H1 (cell line): ENCODE results near the gene SRSF12. TPM values are rescaled to one million over a fixed set of nuclear protein-coding genes. Genes with fewer than 3 reads are reported as not detected.

ENCODE experiments used
- CTCF ChIA-PET: fragments of 300-600 bp; sonication (Branson Sonifier 250); formaldehyde crosslinking; loops from one replicate; lab custom pipeline; 2021; ENCODE audit not compliant: partially characterized antibody; lab: Charles Lee
- POLR2A ChIA-PET: fragments of 300-600 bp; sonication (Branson Sonifier 250); formaldehyde crosslinking; loops from one replicate; lab custom pipeline; 2021; ENCODE audit warnings: inconsistent platforms; ENCODE audit not compliant: partially characterized antibody; lab: Charles Lee
- DNase-seq, 2 experiments: peaks; one replicate each; pipeline versions ENCODE4 v3.0.0 to v3.0.0-alpha.2; 2010 to 2022; ENCODE audit warnings: low spot score in 2 of 2, low read depth in 1 of 2, mixed read lengths in 1 of 2
- FAIRE-seq: peaks from 2 replicates; lab custom pipeline; 2011; peaks lifted over from hg19 to GRCh38; lab: Jason Lieb, UNC
- H2AFZ ChIP-seq: 2 replicates; pipeline ENCODE4 v1.8.1; 2012; ENCODE audit warnings: low read length, inconsistent platforms
- H2AK5ac ChIP-seq: 2 replicates; pipeline ENCODE4 v1.6.1; 2013; ENCODE audit warnings: low read depth, low read length
- H2BK120ac ChIP-seq: replicated peaks from 2 replicates; pipeline ENCODE3; 2013; ENCODE audit warnings: low read depth, low read length, inconsistent platforms
- H2BK12ac ChIP-seq: 2 replicates; pipeline ENCODE4 v1.6.1; 2013; ENCODE audit warnings: low read depth, low read length
- H2BK15ac ChIP-seq: 2 replicates; pipeline ENCODE4 v1.6.1; 2013; ENCODE audit warnings: low read length
- H2BK20ac ChIP-seq: 2 replicates; pipeline ENCODE4 v1.6.1; 2013; ENCODE audit warnings: low read length
- H2BK5ac ChIP-seq: 2 replicates; pipeline ENCODE4 v1.6.1; 2013; ENCODE audit warnings: low read depth, low read length
- H3K14ac ChIP-seq: 2 replicates; pipeline ENCODE4 v1.6.1; 2013; ENCODE audit warnings: inconsistent platforms; ENCODE audit not compliant: insufficient read length
- H3K18ac ChIP-seq: 2 replicates; pipeline ENCODE4 v1.6.1; 2013; ENCODE audit warnings: low read length; ENCODE audit errors: extremely low read depth
- H3K23ac ChIP-seq: 2 replicates; pipeline ENCODE4 v1.6.1; 2013; ENCODE audit warnings: inconsistent platforms; ENCODE audit not compliant: insufficient read length
- H3K23me2 ChIP-seq: 2 replicates; pipeline ENCODE4 v1.6.1; 2013; ENCODE audit warnings: low read depth, low read length
- H3K27ac ChIP-seq: 2 replicates; pipeline ENCODE4 v1.6.1; 2011; ENCODE audit warnings: low read depth, low read length, inconsistent platforms
- H3K27me3 ChIP-seq, 4 experiments: replicated peaks in 1 of 4; 1 replicate in 1 of 4; 2 replicates in 3 of 4; pipeline versions ENCODE4 v1.6.1 to v1.8.1; 2011 to 2013; ENCODE audit warnings: low read length in 3 of 4, mild to moderate bottlenecking in 3 of 4, inconsistent platforms in 2 of 4, mixed read lengths in 2 of 4, moderate library complexity in 1 of 4; ENCODE audit not compliant: control insufficient read depth in 3 of 4, insufficient read depth in 3 of 4; ENCODE audit errors: extremely low read depth in 1 of 4
- H3K36me3 ChIP-seq, 4 experiments: 2 replicates each; pipeline versions ENCODE4 v1.6.1 to v1.8.1; 2011 to 2013; ENCODE audit warnings: mild to moderate bottlenecking in 4 of 4, low read length in 3 of 4, moderate library complexity in 2 of 4, control low read depth in 1 of 4, inconsistent platforms in 1 of 4; ENCODE audit not compliant: insufficient read depth in 4 of 4, control insufficient read depth in 2 of 4
- H3K4ac ChIP-seq: replicated peaks from 2 replicates; pipeline ENCODE3; 2013; ENCODE audit warnings: low read length, low read depth, mixed read lengths, inconsistent platforms; ENCODE audit not compliant: insufficient read length
- H3K4me1 ChIP-seq, 4 experiments: replicated peaks in 1 of 4; 1 replicate in 1 of 4; 2 replicates in 3 of 4; pipeline versions ENCODE4 v1.6.1 to v1.8.1; 2011 to 2013; ENCODE audit warnings: low read length in 3 of 4, inconsistent platforms in 2 of 4, mixed read lengths in 1 of 4; ENCODE audit not compliant: insufficient read depth in 4 of 4, control insufficient read depth in 3 of 4
- H3K4me2 ChIP-seq, 2 experiments: 2 replicates each; pipeline versions ENCODE4 v1.6.1 to v1.8.1; 2011 to 2013; ENCODE audit warnings: low read depth in 2 of 2, low read length in 2 of 2, control low read depth in 1 of 2, inconsistent platforms in 1 of 2, mild to moderate bottlenecking in 1 of 2; ENCODE audit not compliant: insufficient read depth in 1 of 2
- H3K4me3 ChIP-seq, 4 experiments: fragments of 200-600, 300-600 bp in 1 of 4; sonication (generic), shearing (Covaris generic), sonication (Bioruptor Twin) in 1 of 4; 2 replicates each; pipeline versions ENCODE4 v1.5.1 to v1.8.1; 2011 to 2016; ENCODE audit warnings: low read length in 4 of 4, low read depth in 3 of 4, control low read depth in 2 of 4, inconsistent platforms in 2 of 4, mild to moderate bottlenecking in 2 of 4, mixed read lengths in 1 of 4, moderate library complexity in 1 of 4; ENCODE audit not compliant: insufficient read depth in 2 of 4; ENCODE audit errors: extremely low read depth in 1 of 4
- H3K56ac ChIP-seq: replicated peaks from 2 replicates; pipeline ENCODE3; 2013; ENCODE audit warnings: low read depth, mild to moderate bottlenecking, mixed read lengths, low read length, inconsistent platforms; ENCODE audit not compliant: insufficient read length
- H3K79me1 ChIP-seq: 2 replicates; pipeline ENCODE4 v1.6.1; 2013; ENCODE audit warnings: low read depth, low read length, control low read depth
- H3K79me2 ChIP-seq, 2 experiments: 2 replicates each; pipeline versions ENCODE4 v1.6.1 to v1.8.1; 2012 to 2013; ENCODE audit warnings: low read length in 2 of 2, mild to moderate bottlenecking in 2 of 2, inconsistent platforms in 1 of 2; ENCODE audit not compliant: insufficient read depth in 2 of 2, control insufficient read depth in 1 of 2
- H3K9ac ChIP-seq, 4 experiments: replicated peaks in 1 of 4; 1 replicate in 1 of 4; 2 replicates in 3 of 4; pipeline versions ENCODE4 v1.6.1 to v1.8.1; 2011 to 2013; ENCODE audit warnings: low read depth in 3 of 4, low read length in 3 of 4, control low read depth in 2 of 4, mild to moderate bottlenecking in 2 of 4, moderate library complexity in 2 of 4, inconsistent platforms in 1 of 4; ENCODE audit errors: extremely low read depth in 1 of 4
- H3K9me3 ChIP-seq, 2 experiments: 2 replicates each; pipeline versions ENCODE4 v1.6.1 to v1.8.1; 2012 to 2013; ENCODE audit warnings: mild to moderate bottlenecking in 2 of 2, moderate library complexity in 2 of 2, control low read depth in 1 of 2, inconsistent platforms in 1 of 2, low read depth in 1 of 2, low read length in 1 of 2, mixed read lengths in 1 of 2; ENCODE audit not compliant: insufficient read depth in 2 of 2
- H4K20me1 ChIP-seq, 2 experiments: replicated peaks in 1 of 2; 2 replicates each; pipeline versions ENCODE3 to v1.8.1; 2011 to 2013; ENCODE audit warnings: inconsistent platforms in 2 of 2, low read length in 2 of 2, mild to moderate bottlenecking in 1 of 2; ENCODE audit not compliant: insufficient read depth in 2 of 2, control insufficient read depth in 1 of 2
- H4K5ac ChIP-seq: 2 replicates; pipeline ENCODE4 v1.6.1; 2013; ENCODE audit warnings: low read length, low read depth, mixed read lengths, inconsistent platforms; ENCODE audit not compliant: insufficient read length
- H4K8ac ChIP-seq: 2 replicates; pipeline ENCODE4 v1.8.0; 2013; ENCODE audit warnings: mild to moderate bottlenecking, moderate library complexity, low read length, inconsistent platforms; ENCODE audit not compliant: insufficient read depth; ENCODE audit errors: extremely low read depth
- H4K91ac ChIP-seq: replicated peaks from 2 replicates; pipeline ENCODE3; 2013; ENCODE audit warnings: low read length, mixed read lengths, inconsistent platforms; ENCODE audit not compliant: insufficient read length
- CEBPB ChIP-seq: IDR thresholded peaks from 2 replicates; pipeline ENCODE4 v1.6.1; 2012; ENCODE audit warnings: low read depth, low read length
- CREB1 ChIP-seq: IDR thresholded peaks from 2 replicates; pipeline ENCODE4 v1.6.1; 2012; ENCODE audit warnings: inconsistent platforms
- EP300 ChIP-seq, 2 experiments: IDR thresholded peaks; 1 replicate in 1 of 2; 2 replicates in 1 of 2; pipeline ENCODE4 v1.6.1; 2011 to 2012; ENCODE audit warnings: low read depth in 2 of 2, low read length in 2 of 2, mild to moderate bottlenecking in 2 of 2, borderline replicate concordance in 1 of 2, inconsistent platforms in 1 of 2, moderate library complexity in 1 of 2
- GTF2F1 ChIP-seq: IDR thresholded peaks from 2 replicates; pipeline ENCODE4 v1.6.1; 2012; ENCODE audit warnings: low read depth, low read length, improper control_type of control experiment, borderline replicate concordance
- HDAC6 ChIP-seq: IDR thresholded peaks from one replicate; pipeline ENCODE4 v1.7.1; 2012; ENCODE audit warnings: low read depth, mild to moderate bottlenecking, inconsistent platforms, low read length, moderate library complexity
- KDM1A ChIP-seq: fragments of 200-600, 300-600 bp; sonication (generic); IDR thresholded peaks from 2 replicates; pipeline ENCODE4 v1.7.1; 2016; ENCODE audit warnings: mild to moderate bottlenecking, low read length, borderline replicate concordance
- NANOG ChIP-seq: IDR thresholded peaks from 2 replicates; pipeline ENCODE4 v1.6.1; 2011; ENCODE audit warnings: low read length, low read depth, mild to moderate bottlenecking, inconsistent platforms; ENCODE audit not compliant: insufficient read depth, poor library complexity, severe bottlenecking
- POU5F1 ChIP-seq: IDR thresholded peaks from 2 replicates; pipeline ENCODE4 v1.6.1; 2011; ENCODE audit warnings: low read depth, mild to moderate bottlenecking, low read length, moderate library complexity
- RFX5 ChIP-seq: IDR thresholded peaks from 2 replicates; pipeline ENCODE4 v1.6.1; 2011; ENCODE audit warnings: low read depth, low read length, improper control_type of control experiment, borderline replicate concordance
- RXRA ChIP-seq: IDR thresholded peaks from 2 replicates; pipeline ENCODE4 v1.6.1; 2011; ENCODE audit warnings: low read depth, mild to moderate bottlenecking, low read length, moderate library complexity; ENCODE audit not compliant: insufficient read depth
- SAP30 ChIP-seq: fragments of 300-600 bp; sonication (generic); IDR thresholded peaks from 2 replicates; pipeline ENCODE4 v1.7.1; 2012; ENCODE audit warnings: low read length, moderate library complexity, mild to moderate bottlenecking, inconsistent platforms; ENCODE audit not compliant: insufficient read depth, insufficient replicate concordance
- SIRT6 ChIP-seq: IDR thresholded peaks from one replicate; pipeline ENCODE4 v1.7.1; 2012; ENCODE audit warnings: low read length, inconsistent platforms
- SP2 ChIP-seq: IDR thresholded peaks from 2 replicates; pipeline ENCODE4 v1.6.1; 2012; ENCODE audit warnings: mild to moderate bottlenecking, low read length, inconsistent platforms
- YY1 ChIP-seq: IDR thresholded peaks from 2 replicates; pipeline ENCODE4 v1.6.1; 2011; ENCODE audit warnings: low read depth, mild to moderate bottlenecking, low read length
- WGBS, 2 experiments: shearing (Covaris generic) in 1 of 2; methylation state at CpG; one replicate each; pipeline versions ENCODE4 v1.1.6 to v1.1.7; 2013 to 2015; ENCODE audit warnings: low lambda C conversion rate in 2 of 2, mixed read lengths in 2 of 2, inconsistent platforms in 1 of 2, low coverage in 1 of 2, missing lambda C conversion rate in 1 of 2; ENCODE audit not compliant: insufficient replicate concordance in 2 of 2, insufficient coverage in 1 of 2, insufficient read length in 1 of 2; ENCODE audit errors: extremely low coverage in 1 of 2, missing lambda C conversion rate in 1 of 2; 5-methylcytosine and 5-hydroxymethylcytosine counted together
- polyA plus RNA-seq, 7 experiments: library from polyadenylated mRNA; depleted of rRNA in 3 of 7; stranded (reverse) in 5 of 7; unstranded in 2 of 7; fragments of >200 nt in 5 of 7; fragments of 200-250 nt in 2 of 7; gene quantifications; 1 replicate in 5 of 7; 2 replicates in 1 of 7; 4 replicates in 1 of 7; pipeline versions ENCODE4 v1.2.1 to v1.2.3, GENCODE V29; 2011 to 2013; ENCODE audit warnings: missing spikeins in 2 of 7, mixed read lengths in 2 of 7
- total RNA-seq: library from RNA; stranded (reverse); fragmentation: NEBNext Ultra II Directional; extraction: Animal tissue kit (Norgen Biotek cat#: 25700); gene quantifications from 2 replicates; pipeline ENCODE4 v1.2.1, GENCODE V29; 2021

SRSF12 gene
- total and polyA plus RNA-seq, 2 of the 8 experiments (the other 6 are each of a cell fraction or from before 2014, with no cell fraction given) = 2.6 to 4.2 TPM

DNA sequence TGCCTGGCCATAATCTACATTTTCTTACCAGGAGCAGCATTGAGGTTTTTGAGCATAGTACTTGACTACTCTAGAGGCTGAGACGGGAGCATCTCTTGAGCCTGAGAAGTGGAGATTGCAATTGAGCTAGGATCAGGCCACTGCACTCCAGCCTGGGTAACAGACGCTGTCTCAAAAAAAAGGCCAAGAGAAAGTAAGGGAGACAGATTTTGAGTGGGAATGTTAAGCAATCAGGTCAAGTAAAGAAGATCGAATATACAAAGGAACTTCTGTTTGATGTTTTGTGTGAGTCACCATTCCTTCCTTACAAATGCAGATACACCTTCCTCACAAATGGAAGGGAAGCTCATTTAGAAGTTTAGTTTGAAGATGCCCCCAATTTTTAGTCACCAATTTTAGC lies 32.9 kb downstream of the SRSF12 start:
- Histone ChIP-seq H2AK5ac (no peak overlapping the region), H3K4ac (no peak overlapping the region), H3K4me2 (peak overlapping the region; percentile 21 to 56; a peak in 3 of 4 replicates), H2BK5ac (peak overlapping the region; percentile 61; the same call in 1 of the 2 replicates), H3K79me2 (peaks cover 8 to 27% of the 10 kb centered on the region in 2 experiments; a peak in 3 of 4 replicates), H2BK12ac (no peak overlapping the region), H3K23ac (no peak overlapping the region), H3K14ac (no peak overlapping the region), H3K4me3 (peak overlapping the region in 1 of 4 experiments; percentile 11; a peak in 1 of 8 replicates), H4K20me1 (peaks cover 6 to 8% of the 10 kb centered on the region in 2 experiments), H3K36me3 (peaks cover 0 to 19% (median 3%) of the 10 kb centered on the region in 4 experiments; a peak in 2 of 8 replicates), H3K18ac (no peak overlapping the region), H3K79me1 (no peaks in the 10 kb centered on the region), H4K8ac (no peak overlapping the region), H3K9me3 (no peaks in the 10 kb centered on the region), H2BK15ac (no peak overlapping the region), H4K5ac (no peak overlapping the region), H3K23me2 (peaks cover 4% of the 10 kb centered on the region), H2BK120ac (no peak overlapping the region), H3K9ac (no peak overlapping the region), H2BK20ac (no peak overlapping the region), H3K56ac (no peak overlapping the region), H4K91ac (no peak overlapping the region), H3K27me3 (no peaks in the 10 kb centered on the region), H3K4me1 (peaks cover 8 to 26% (median 13%) of the 10 kb centered on the region in 4 experiments), H2AFZ (no peak overlapping the region), H3K27ac (no peak overlapping the region)
- FAIRE-seq (peak; percentile 19), DNase-seq (no peak)
- CTCF ChIA-PET = interaction anchor here (1.0 to 4.6 kb wide), 3 partner anchors 12 to 102 kb away, joined by 3 to 27 read pairs (median 3); no protein-coding TSS in a partner anchor
- POLR2A ChIA-PET = interaction anchor here (0.6 to 1.6 kb wide), 3 partner anchors 10 to 281 kb away, joined by 3 to 4 read pairs (median 3); no protein-coding TSS in a partner anchor
- 34% methylated on average over 3 of the region's 3 CpGs; no CpG with 5 or more reads in 1 of the 2 experiments for WGBS, 2 experiments
- TF ChIP-seq POU5F1 = peak; percentile 45; the same call in 1 of the 2 replicates
- TF ChIP-seq RFX5 = no peak
- TF ChIP-seq SAP30 = no peak
- no peak for TF ChIP-seq KDM1A
- no peak for TF ChIP-seq SIRT6
- TF ChIP-seq YY1 = no peak
- peak; percentile 24 for TF ChIP-seq NANOG
- TF ChIP-seq CEBPB = peak; percentile 94
- no peak for TF ChIP-seq SP2
- no peak for TF ChIP-seq HDAC6
- TF ChIP-seq CREB1 = no peak
- TF ChIP-seq EP300 (IDR thresholded peaks at IDR 0.05; ENCODE audit: borderline replicate concordance in 1 of 2, low read depth in 2 of 2, low read length in 2 of 2) = no peak
- TF ChIP-seq RXRA = no peak
- no peak for TF ChIP-seq GTF2F1
